ENCODE data around the gene PIMREG.

The PIMREG gene

GRCh38 chr17:6443692-6444570, at the start of gene PIMREG:
Gene PIMREG (plus strand): TSS chr17:6444455. CDS start chr17:6445111, 656 bp downstream.
- Histone ChIP-seq H3K4me1 (ENCODE audit: insufficient read depth, low read length) (peaks cover 9% of the 10 kb centered on the region), H3K9me3 (ENCODE audit: control insufficient read depth, insufficient read depth, low read length) (peaks cover 3% of the 10 kb centered on the region; the same call in 1 of the 2 replicates), H3K9ac (ENCODE audit: low read depth, low read length) (peak within 1 kb of the TSS; percentile 81), H3K36me3 (ENCODE audit: insufficient read depth, low read length) (peaks cover 7% of the 10 kb centered on the region)

DNA sequence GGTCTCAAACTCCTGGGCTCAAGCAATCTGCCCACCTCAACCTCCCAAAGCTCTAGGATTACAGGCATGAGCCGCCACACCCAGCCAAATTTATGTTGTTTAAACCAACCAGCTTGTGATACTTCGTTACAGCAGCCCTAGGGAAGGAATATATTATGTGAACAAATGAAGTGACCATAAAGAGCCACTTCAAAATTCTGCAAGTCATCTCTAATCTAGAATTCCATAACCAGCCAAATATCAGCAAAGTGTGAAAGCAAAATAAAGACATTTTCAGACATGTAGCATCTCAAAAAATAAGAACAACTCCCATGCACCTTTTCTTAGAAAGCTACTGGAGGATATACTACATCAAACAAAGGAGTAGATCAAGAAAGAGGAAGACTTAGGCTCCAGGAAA, 45.3 kb upstream of the PIMREG start:
- no peak overlapping the region for H3K9ac ChIP-seq (ENCODE audit: low read depth, low read length)
- peaks cover 10% of the 10 kb centered on the region for H3K4me1 ChIP-seq (ENCODE audit: insufficient read depth, low read length)
- H3K36me3 ChIP-seq (ENCODE audit: insufficient read depth, low read length) = no peaks in the 10 kb centered on the region
- H3K9me3 ChIP-seq (ENCODE audit: control insufficient read depth, insufficient read depth, low read length) = peaks cover 4% of the 10 kb centered on the region; the same call in 1 of the 2 replicates

- H3K9ac ChIP-seq (ENCODE audit: low read depth, low read length) = no peak overlapping the region
- H3K4me1 ChIP-seq (ENCODE audit: insufficient read depth, low read length) = no peaks in the 10 kb centered on the region
- peaks cover 4% of the 10 kb centered on the region; the same call in 1 of the 2 replicates for H3K9me3 ChIP-seq (ENCODE audit: control insufficient read depth, insufficient read depth, low read length)
- no peaks in the 10 kb centered on the region for H3K36me3 ChIP-seq (ENCODE audit: insufficient read depth, low read length)
Observed at GRCh38 chr17:6402258-6402657, 42.0 kb upstream of the PIMREG start.

DNA sequence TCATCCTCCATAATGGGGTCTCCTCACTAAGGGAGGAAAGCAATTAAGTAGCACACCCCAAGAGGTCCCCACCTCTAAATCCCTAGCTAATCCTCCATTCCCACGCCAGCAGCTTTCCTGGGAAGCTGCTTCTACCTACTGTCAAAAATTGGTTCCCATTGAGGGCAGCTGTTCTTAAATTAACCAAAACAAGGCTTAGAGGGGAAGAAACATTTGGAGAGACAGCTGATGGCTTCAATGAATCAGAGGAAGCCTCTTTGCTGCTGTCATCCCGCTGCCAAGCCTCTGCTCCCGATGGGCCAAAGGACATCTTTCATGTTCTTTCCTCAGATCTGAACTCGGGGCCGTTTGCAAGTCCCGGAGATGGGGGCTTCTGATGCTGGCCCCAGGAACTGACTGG, 36.0 kb upstream of the PIMREG start:
- Histone ChIP-seq H3K9ac (ENCODE audit: low read depth, low read length) (no peak overlapping the region), H3K36me3 (ENCODE audit: insufficient read depth, low read length) (no peaks in the 10 kb centered on the region), H3K4me1 (ENCODE audit: insufficient read depth, low read length) (no peaks in the 10 kb centered on the region), H3K9me3 (ENCODE audit: control insufficient read depth, insufficient read depth, low read length) (no peaks in the 10 kb centered on the region)

DNA sequence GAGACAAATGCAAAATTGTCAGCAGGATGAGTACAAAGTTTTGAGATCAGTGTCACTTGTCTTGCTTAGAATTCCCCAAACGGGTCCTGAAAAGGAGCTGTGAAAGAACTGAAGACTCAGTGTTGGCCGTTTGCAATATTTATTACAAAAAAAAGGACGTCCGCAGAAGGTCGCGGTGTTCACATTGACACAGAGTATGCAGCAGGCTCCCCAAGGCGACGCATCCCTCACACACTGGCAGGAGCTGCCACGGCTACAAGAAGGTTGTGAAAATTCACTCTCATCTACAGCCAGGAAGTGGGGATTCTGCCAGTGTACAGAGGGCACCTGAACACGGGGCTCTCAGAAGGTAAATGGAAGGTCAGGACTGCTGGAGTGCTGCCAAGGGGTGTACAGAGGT, 35.5 kb upstream of the PIMREG start:
- H3K36me3 ChIP-seq (ENCODE audit: insufficient read depth, low read length) = no peaks in the 10 kb centered on the region
- no peaks in the 10 kb centered on the region for H3K9me3 ChIP-seq (ENCODE audit: control insufficient read depth, insufficient read depth, low read length)
- H3K4me1 ChIP-seq (ENCODE audit: insufficient read depth, low read length) = no peaks in the 10 kb centered on the region
- no peak overlapping the region for H3K9ac ChIP-seq (ENCODE audit: low read depth, low read length)

- H3K9me3 ChIP-seq (ENCODE audit: control insufficient read depth, insufficient read depth, low read length) = no peaks in the 10 kb centered on the region
- H3K4me1 ChIP-seq (ENCODE audit: insufficient read depth, low read length) = peaks cover 4% of the 10 kb centered on the region; the same call in 1 of the 2 replicates
- H3K36me3 ChIP-seq (ENCODE audit: insufficient read depth, low read length) = no peaks in the 10 kb centered on the region
- no peak overlapping the region for H3K9ac ChIP-seq (ENCODE audit: low read depth, low read length)
Observed at GRCh38 chr17:6413065-6413464, 31.2 kb upstream of the PIMREG start.

DNA sequence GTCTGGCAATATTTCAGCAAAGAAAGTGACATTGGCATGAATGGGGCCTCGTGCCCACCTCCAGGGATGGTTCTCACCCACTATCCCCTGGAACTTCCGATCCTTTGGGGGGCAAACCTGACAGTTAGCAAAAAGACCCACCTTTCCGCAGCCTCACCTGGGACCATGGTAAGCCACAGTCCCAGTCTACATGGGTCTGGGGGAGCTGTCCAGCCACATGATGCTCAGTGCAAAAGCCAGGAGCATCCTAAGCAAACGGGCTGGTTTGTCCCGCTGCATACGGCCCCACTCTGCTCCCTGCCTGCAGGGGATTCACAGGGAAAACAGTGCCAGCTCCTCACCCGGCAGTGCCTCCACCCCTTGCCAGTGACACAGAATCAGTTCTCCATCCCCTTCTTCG, 28.6 kb upstream of the PIMREG start:
- Histone ChIP-seq H3K9ac (ENCODE audit: low read depth, low read length) (no peak overlapping the region), H3K4me1 (ENCODE audit: insufficient read depth, low read length) (peaks cover 4% of the 10 kb centered on the region; the same call in 1 of the 2 replicates), H3K36me3 (ENCODE audit: insufficient read depth, low read length) (no peaks in the 10 kb centered on the region), H3K9me3 (ENCODE audit: control insufficient read depth, insufficient read depth, low read length) (no peaks in the 10 kb centered on the region)

DNA sequence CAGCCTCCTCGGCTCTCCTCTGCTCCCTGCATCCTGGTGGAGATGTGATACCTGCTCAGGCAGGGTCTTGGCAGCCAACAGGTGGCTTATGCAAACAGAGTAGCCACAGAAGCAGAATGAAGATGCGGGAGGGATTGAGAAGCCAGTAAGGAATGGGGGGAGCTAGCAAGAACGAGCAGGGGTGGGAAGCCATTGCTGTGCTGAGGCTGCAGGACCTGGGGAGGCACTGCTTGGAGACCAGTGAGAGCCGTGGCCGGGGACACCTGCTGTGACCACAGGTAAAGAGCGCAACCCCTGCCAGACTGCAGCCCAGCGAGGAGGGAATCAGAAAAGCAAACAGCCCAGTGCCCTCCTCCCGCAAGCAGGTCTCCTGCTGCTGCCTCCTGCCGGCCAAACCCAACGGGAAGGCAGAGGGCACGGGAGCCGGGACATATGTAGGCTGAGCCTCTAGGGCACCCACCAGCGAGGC, 24.0 kb upstream of the PIMREG start:
- Histone ChIP-seq H3K9me3 (ENCODE audit: control insufficient read depth, insufficient read depth, low read length) (no peaks in the 10 kb centered on the region), H3K4me1 (ENCODE audit: insufficient read depth, low read length) (peaks cover 4% of the 10 kb centered on the region; the same call in 1 of the 2 replicates), H3K9ac (ENCODE audit: low read depth, low read length) (no peak overlapping the region; the same call in 1 of the 2 replicates), H3K36me3 (ENCODE audit: insufficient read depth, low read length) (no peaks in the 10 kb centered on the region)

DNA sequence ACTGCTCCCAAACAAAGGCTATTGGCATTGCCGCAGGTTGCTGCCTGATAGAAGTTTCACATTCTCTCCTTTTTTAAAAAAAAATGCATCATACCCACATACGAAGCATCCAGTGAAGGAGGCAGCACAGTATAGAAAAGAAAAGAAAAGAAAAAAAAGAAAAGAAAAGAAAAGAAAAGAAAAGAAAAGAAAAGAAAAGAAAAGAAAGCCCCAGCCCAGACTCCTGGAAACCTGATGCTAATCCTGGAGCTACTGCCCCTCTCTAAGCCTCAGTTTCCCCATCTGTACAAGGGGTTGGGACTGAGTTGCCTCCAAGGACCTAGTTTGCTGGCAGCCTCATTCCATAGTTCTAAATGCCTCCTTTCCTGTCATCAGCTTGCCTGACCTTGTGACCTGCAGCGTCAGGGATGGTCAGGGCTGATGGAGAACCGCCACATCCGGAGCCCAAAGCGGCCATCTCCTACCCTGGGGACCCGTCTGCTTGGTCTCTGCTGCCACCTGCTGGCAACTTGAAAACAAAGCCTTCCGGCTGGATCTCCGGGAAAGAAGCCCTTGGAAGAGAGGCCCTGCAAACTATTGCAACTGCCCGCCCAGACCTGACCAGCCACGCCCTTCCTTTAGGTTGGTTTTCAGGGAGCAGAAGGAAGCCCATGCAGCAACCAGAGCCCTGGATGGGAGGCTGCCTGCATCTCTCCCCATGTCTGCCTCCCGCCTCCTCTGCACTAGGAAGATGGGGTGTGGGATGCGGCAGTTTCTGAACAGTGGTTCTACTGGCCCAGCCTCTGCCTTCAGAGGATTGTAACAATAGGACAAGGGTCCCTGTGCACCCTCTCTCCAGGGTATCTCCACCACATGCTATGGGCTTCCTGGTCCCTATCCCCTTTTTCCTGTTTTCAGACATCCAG, 22.3 kb upstream of the PIMREG start:
- Histone ChIP-seq H3K9me3 (ENCODE audit: control insufficient read depth, insufficient read depth, low read length) (no peaks in the 10 kb centered on the region), H3K9ac (ENCODE audit: low read depth, low read length) (no peak overlapping the region), H3K4me1 (ENCODE audit: insufficient read depth, low read length) (peaks cover 4% of the 10 kb centered on the region; the same call in 1 of the 2 replicates), H3K36me3 (ENCODE audit: insufficient read depth, low read length) (no peaks in the 10 kb centered on the region)

DNA sequence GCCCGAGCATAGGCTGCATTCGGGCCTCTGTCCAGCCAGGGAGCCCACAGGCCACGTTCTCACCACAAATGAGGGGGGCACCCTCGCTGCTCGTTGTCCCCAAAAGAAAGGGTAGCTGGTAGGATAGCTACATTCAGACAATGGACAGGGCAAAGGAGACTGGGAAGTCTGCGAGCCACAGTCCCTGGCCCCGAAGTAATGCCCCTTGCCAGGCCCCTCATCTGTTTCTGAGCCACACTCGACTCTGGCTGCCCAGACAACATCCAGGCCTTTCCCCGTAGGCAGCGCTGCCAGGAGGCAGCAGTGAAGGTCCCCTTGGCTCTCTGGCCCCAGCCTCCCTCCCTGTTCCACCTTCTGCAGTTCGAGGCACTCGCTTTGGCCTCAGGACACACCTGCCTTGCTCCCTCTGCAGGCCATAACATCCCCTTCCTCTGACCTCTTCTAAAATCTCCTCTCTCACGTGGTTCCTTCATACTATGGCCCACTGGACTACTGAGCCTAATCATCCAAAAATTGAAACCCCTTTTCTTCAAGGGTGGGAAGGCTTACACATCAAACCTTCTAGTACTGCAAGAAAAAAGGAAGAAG, 21.5 kb upstream of the PIMREG start:
- no peaks in the 10 kb centered on the region for H3K9me3 ChIP-seq (ENCODE audit: control insufficient read depth, insufficient read depth, low read length)
- H3K4me1 ChIP-seq (ENCODE audit: insufficient read depth, low read length) = no peaks in the 10 kb centered on the region; the same call in 1 of the 2 replicates
- no peak overlapping the region for H3K9ac ChIP-seq (ENCODE audit: low read depth, low read length)
- H3K36me3 ChIP-seq (ENCODE audit: insufficient read depth, low read length) = no peaks in the 10 kb centered on the region

DNA sequence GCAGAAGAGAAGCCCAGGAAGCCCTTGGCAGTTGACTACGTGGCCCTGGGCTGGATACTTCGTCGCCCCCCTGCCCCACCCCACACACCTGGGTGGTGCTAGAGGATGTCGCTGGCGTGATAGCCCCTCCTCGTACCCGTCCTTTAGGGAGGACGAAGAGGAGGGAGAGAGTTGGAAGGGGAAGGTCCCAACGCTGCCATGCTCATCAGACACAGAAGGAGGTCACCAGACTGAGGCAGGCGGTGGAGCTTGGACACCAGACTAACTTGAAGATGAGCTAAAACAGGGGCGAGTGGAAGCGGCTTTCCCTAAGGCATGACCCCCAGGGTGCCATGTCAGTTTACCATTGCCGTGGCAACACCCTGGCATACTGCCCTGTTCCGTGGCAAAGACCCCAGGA, 20.3 kb upstream of the PIMREG start:
- Histone ChIP-seq H3K9me3 (ENCODE audit: control insufficient read depth, insufficient read depth, low read length) (no peaks in the 10 kb centered on the region), H3K9ac (ENCODE audit: low read depth, low read length) (no peak overlapping the region), H3K36me3 (ENCODE audit: insufficient read depth, low read length) (no peaks in the 10 kb centered on the region), H3K4me1 (ENCODE audit: insufficient read depth, low read length) (no peaks in the 10 kb centered on the region)

DNA sequence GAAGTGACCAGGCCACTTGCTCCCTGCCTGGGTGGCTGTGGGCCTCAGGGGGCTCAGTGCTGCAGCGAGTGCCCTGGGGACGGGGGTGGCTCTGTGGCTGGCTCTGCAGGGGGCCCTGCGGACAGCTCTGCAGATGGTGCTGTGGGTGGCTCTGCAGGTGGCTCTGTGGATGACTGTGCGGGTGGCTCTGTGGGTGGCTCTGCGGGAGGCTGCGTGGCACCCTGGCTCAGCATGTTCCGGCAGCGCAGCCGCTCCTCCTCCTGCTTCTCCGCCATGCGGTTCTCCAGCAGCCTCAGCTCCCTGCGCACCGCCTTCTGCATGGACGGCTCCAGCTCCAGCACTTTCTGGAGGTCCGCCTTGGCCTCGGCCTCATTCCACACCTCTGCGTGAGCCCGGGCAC, 18.8 kb upstream of the PIMREG start:
- no peaks in the 10 kb centered on the region for H3K4me1 ChIP-seq (ENCODE audit: insufficient read depth, low read length)
- no peak overlapping the region for H3K9ac ChIP-seq (ENCODE audit: low read depth, low read length)
- H3K9me3 ChIP-seq (ENCODE audit: control insufficient read depth, insufficient read depth, low read length) = 0 out of 2 replicates have a peak, but pooled peaks cover under 1% of the 10 kb centered on the region
- H3K36me3 ChIP-seq (ENCODE audit: insufficient read depth, low read length) = no peaks in the 10 kb centered on the region

GRCh38 chr17:6426356-6427101, 17.7 kb upstream of the PIMREG start:
- Histone ChIP-seq H3K9me3 (ENCODE audit: control insufficient read depth, insufficient read depth, low read length) (0 out of 2 replicates have a peak, but pooled peaks cover 6% of the 10 kb centered on the region), H3K36me3 (ENCODE audit: insufficient read depth, low read length) (no peaks in the 10 kb centered on the region), H3K9ac (ENCODE audit: low read depth, low read length) (no peak overlapping the region), H3K4me1 (ENCODE audit: insufficient read depth, low read length) (no peaks in the 10 kb centered on the region)
